H1 (cell line): ENCODE data around the gene EIF3B. TPM values are rescaled to one million over a fixed set of nuclear protein-coding genes. Genes with fewer than 3 reads are reported as not detected.

ENCODE experiments used
- CTCF ChIA-PET: fragments of 300-600 bp; sonication (Branson Sonifier 250); formaldehyde crosslinking; loops from one replicate; lab custom pipeline; 2021; ENCODE audit not compliant: partially characterized antibody; lab: Charles Lee
- POLR2A ChIA-PET: fragments of 300-600 bp; sonication (Branson Sonifier 250); formaldehyde crosslinking; loops from one replicate; lab custom pipeline; 2021; ENCODE audit warnings: inconsistent platforms; ENCODE audit not compliant: partially characterized antibody; lab: Charles Lee
- DNase-seq, 2 experiments: peaks; one replicate each; pipeline versions ENCODE4 v3.0.0 to v3.0.0-alpha.2; 2010 to 2022; ENCODE audit warnings: low spot score in 2 of 2, low read depth in 1 of 2, mixed read lengths in 1 of 2
- FAIRE-seq: peaks from 2 replicates; lab custom pipeline; 2011; peaks lifted over from hg19 to GRCh38; lab: Jason Lieb, UNC
- H2AFZ ChIP-seq: 2 replicates; pipeline ENCODE4 v1.8.1; 2012; ENCODE audit warnings: low read length, inconsistent platforms
- H2AK5ac ChIP-seq: 2 replicates; pipeline ENCODE4 v1.6.1; 2013; ENCODE audit warnings: low read depth, low read length
- H2BK120ac ChIP-seq: replicated peaks from 2 replicates; pipeline ENCODE3; 2013; ENCODE audit warnings: low read depth, low read length, inconsistent platforms
- H2BK12ac ChIP-seq: 2 replicates; pipeline ENCODE4 v1.6.1; 2013; ENCODE audit warnings: low read depth, low read length
- H2BK15ac ChIP-seq: 2 replicates; pipeline ENCODE4 v1.6.1; 2013; ENCODE audit warnings: low read length
- H2BK20ac ChIP-seq: 2 replicates; pipeline ENCODE4 v1.6.1; 2013; ENCODE audit warnings: low read length
- H2BK5ac ChIP-seq: 2 replicates; pipeline ENCODE4 v1.6.1; 2013; ENCODE audit warnings: low read depth, low read length
- H3K14ac ChIP-seq: 2 replicates; pipeline ENCODE4 v1.6.1; 2013; ENCODE audit warnings: inconsistent platforms; ENCODE audit not compliant: insufficient read length
- H3K18ac ChIP-seq: 2 replicates; pipeline ENCODE4 v1.6.1; 2013; ENCODE audit warnings: low read length; ENCODE audit errors: extremely low read depth
- H3K23ac ChIP-seq: 2 replicates; pipeline ENCODE4 v1.6.1; 2013; ENCODE audit warnings: inconsistent platforms; ENCODE audit not compliant: insufficient read length
- H3K23me2 ChIP-seq: 2 replicates; pipeline ENCODE4 v1.6.1; 2013; ENCODE audit warnings: low read depth, low read length
- H3K27ac ChIP-seq: 2 replicates; pipeline ENCODE4 v1.6.1; 2011; ENCODE audit warnings: low read depth, low read length, inconsistent platforms
- H3K27me3 ChIP-seq, 4 experiments: replicated peaks in 1 of 4; 1 replicate in 1 of 4; 2 replicates in 3 of 4; pipeline versions ENCODE4 v1.6.1 to v1.8.1; 2011 to 2013; ENCODE audit warnings: low read length in 3 of 4, mild to moderate bottlenecking in 3 of 4, inconsistent platforms in 2 of 4, mixed read lengths in 2 of 4, moderate library complexity in 1 of 4; ENCODE audit not compliant: control insufficient read depth in 3 of 4, insufficient read depth in 3 of 4; ENCODE audit errors: extremely low read depth in 1 of 4
- H3K36me3 ChIP-seq, 4 experiments: 2 replicates each; pipeline versions ENCODE4 v1.6.1 to v1.8.1; 2011 to 2013; ENCODE audit warnings: mild to moderate bottlenecking in 4 of 4, low read length in 3 of 4, moderate library complexity in 2 of 4, control low read depth in 1 of 4, inconsistent platforms in 1 of 4; ENCODE audit not compliant: insufficient read depth in 4 of 4, control insufficient read depth in 2 of 4
- H3K4ac ChIP-seq: replicated peaks from 2 replicates; pipeline ENCODE3; 2013; ENCODE audit warnings: low read length, low read depth, mixed read lengths, inconsistent platforms; ENCODE audit not compliant: insufficient read length
- H3K4me1 ChIP-seq, 4 experiments: replicated peaks in 1 of 4; 1 replicate in 1 of 4; 2 replicates in 3 of 4; pipeline versions ENCODE4 v1.6.1 to v1.8.1; 2011 to 2013; ENCODE audit warnings: low read length in 3 of 4, inconsistent platforms in 2 of 4, mixed read lengths in 1 of 4; ENCODE audit not compliant: insufficient read depth in 4 of 4, control insufficient read depth in 3 of 4
- H3K4me2 ChIP-seq, 2 experiments: 2 replicates each; pipeline versions ENCODE4 v1.6.1 to v1.8.1; 2011 to 2013; ENCODE audit warnings: low read depth in 2 of 2, low read length in 2 of 2, control low read depth in 1 of 2, inconsistent platforms in 1 of 2, mild to moderate bottlenecking in 1 of 2; ENCODE audit not compliant: insufficient read depth in 1 of 2
- H3K4me3 ChIP-seq, 4 experiments: fragments of 200-600, 300-600 bp in 1 of 4; sonication (generic), shearing (Covaris generic), sonication (Bioruptor Twin) in 1 of 4; 2 replicates each; pipeline versions ENCODE4 v1.5.1 to v1.8.1; 2011 to 2016; ENCODE audit warnings: low read length in 4 of 4, low read depth in 3 of 4, control low read depth in 2 of 4, inconsistent platforms in 2 of 4, mild to moderate bottlenecking in 2 of 4, mixed read lengths in 1 of 4, moderate library complexity in 1 of 4; ENCODE audit not compliant: insufficient read depth in 2 of 4; ENCODE audit errors: extremely low read depth in 1 of 4
- H3K56ac ChIP-seq: replicated peaks from 2 replicates; pipeline ENCODE3; 2013; ENCODE audit warnings: low read depth, mild to moderate bottlenecking, mixed read lengths, low read length, inconsistent platforms; ENCODE audit not compliant: insufficient read length
- H3K79me1 ChIP-seq: 2 replicates; pipeline ENCODE4 v1.6.1; 2013; ENCODE audit warnings: low read depth, low read length, control low read depth
- H3K79me2 ChIP-seq, 2 experiments: 2 replicates each; pipeline versions ENCODE4 v1.6.1 to v1.8.1; 2012 to 2013; ENCODE audit warnings: low read length in 2 of 2, mild to moderate bottlenecking in 2 of 2, inconsistent platforms in 1 of 2; ENCODE audit not compliant: insufficient read depth in 2 of 2, control insufficient read depth in 1 of 2
- H3K9ac ChIP-seq, 4 experiments: replicated peaks in 1 of 4; 1 replicate in 1 of 4; 2 replicates in 3 of 4; pipeline versions ENCODE4 v1.6.1 to v1.8.1; 2011 to 2013; ENCODE audit warnings: low read depth in 3 of 4, low read length in 3 of 4, control low read depth in 2 of 4, mild to moderate bottlenecking in 2 of 4, moderate library complexity in 2 of 4, inconsistent platforms in 1 of 4; ENCODE audit errors: extremely low read depth in 1 of 4
- H3K9me3 ChIP-seq, 2 experiments: 2 replicates each; pipeline versions ENCODE4 v1.6.1 to v1.8.1; 2012 to 2013; ENCODE audit warnings: mild to moderate bottlenecking in 2 of 2, moderate library complexity in 2 of 2, control low read depth in 1 of 2, inconsistent platforms in 1 of 2, low read depth in 1 of 2, low read length in 1 of 2, mixed read lengths in 1 of 2; ENCODE audit not compliant: insufficient read depth in 2 of 2
- H4K20me1 ChIP-seq, 2 experiments: replicated peaks in 1 of 2; 2 replicates each; pipeline versions ENCODE3 to v1.8.1; 2011 to 2013; ENCODE audit warnings: inconsistent platforms in 2 of 2, low read length in 2 of 2, mild to moderate bottlenecking in 1 of 2; ENCODE audit not compliant: insufficient read depth in 2 of 2, control insufficient read depth in 1 of 2
- H4K5ac ChIP-seq: 2 replicates; pipeline ENCODE4 v1.6.1; 2013; ENCODE audit warnings: low read length, low read depth, mixed read lengths, inconsistent platforms; ENCODE audit not compliant: insufficient read length
- H4K8ac ChIP-seq: 2 replicates; pipeline ENCODE4 v1.8.0; 2013; ENCODE audit warnings: mild to moderate bottlenecking, moderate library complexity, low read length, inconsistent platforms; ENCODE audit not compliant: insufficient read depth; ENCODE audit errors: extremely low read depth
- H4K91ac ChIP-seq: replicated peaks from 2 replicates; pipeline ENCODE3; 2013; ENCODE audit warnings: low read length, mixed read lengths, inconsistent platforms; ENCODE audit not compliant: insufficient read length
- BACH1 ChIP-seq: IDR thresholded peaks from 2 replicates; pipeline ENCODE4 v1.6.1; 2012; ENCODE audit warnings: low read length, improper control_type of control experiment
- CTBP2 ChIP-seq: IDR thresholded peaks from 2 replicates; pipeline ENCODE4 v1.7.0; 2011; ENCODE audit warnings: borderline replicate concordance, mild to moderate bottlenecking, moderate library complexity, mixed read lengths, low read length; ENCODE audit not compliant: insufficient read depth, insufficient read length
- GTF2F1 ChIP-seq: IDR thresholded peaks from 2 replicates; pipeline ENCODE4 v1.6.1; 2012; ENCODE audit warnings: low read depth, low read length, improper control_type of control experiment, borderline replicate concordance
- JUN ChIP-seq: IDR thresholded peaks from 2 replicates; pipeline ENCODE4 v1.6.1; 2011; ENCODE audit warnings: low read depth, mild to moderate bottlenecking, improper control_type of control experiment, low read length
- JUND ChIP-seq: IDR thresholded peaks from 2 replicates; pipeline ENCODE4 v1.6.1; 2011; ENCODE audit warnings: mild to moderate bottlenecking, improper control_type of control experiment, low read length
- WGBS, 2 experiments: shearing (Covaris generic) in 1 of 2; methylation state at CpG; one replicate each; pipeline versions ENCODE4 v1.1.6 to v1.1.7; 2013 to 2015; ENCODE audit warnings: low lambda C conversion rate in 2 of 2, mixed read lengths in 2 of 2, inconsistent platforms in 1 of 2, low coverage in 1 of 2, missing lambda C conversion rate in 1 of 2; ENCODE audit not compliant: insufficient replicate concordance in 2 of 2, insufficient coverage in 1 of 2, insufficient read length in 1 of 2; ENCODE audit errors: extremely low coverage in 1 of 2, missing lambda C conversion rate in 1 of 2; 5-methylcytosine and 5-hydroxymethylcytosine counted together
- polyA plus RNA-seq, 7 experiments: library from polyadenylated mRNA; depleted of rRNA in 3 of 7; stranded (reverse) in 5 of 7; unstranded in 2 of 7; fragments of >200 nt in 5 of 7; fragments of 200-250 nt in 2 of 7; gene quantifications; 1 replicate in 5 of 7; 2 replicates in 1 of 7; 4 replicates in 1 of 7; pipeline versions ENCODE4 v1.2.1 to v1.2.3, GENCODE V29; 2011 to 2013; ENCODE audit warnings: missing spikeins in 2 of 7, mixed read lengths in 2 of 7
- total RNA-seq: library from RNA; stranded (reverse); fragmentation: NEBNext Ultra II Directional; extraction: Animal tissue kit (Norgen Biotek cat#: 25700); gene quantifications from 2 replicates; pipeline ENCODE4 v1.2.1, GENCODE V29; 2021

Gene EIF3B
- total and polyA plus RNA-seq, 2 of the 8 experiments (the other 6 are each of a cell fraction or from before 2014, with no cell fraction given), result 167 to 316 TPM

- Histone ChIP-seq H4K5ac (no peak overlapping the region), H3K18ac (no peak overlapping the region), H2BK5ac (no peak overlapping the region; the same call in 1 of the 2 replicates), H2AK5ac (no peak overlapping the region), H3K79me1 (peaks cover 2% of the 10 kb centered on the region), H3K27ac (no peak overlapping the region), H3K23ac (no peak overlapping the region), H3K14ac (no peak overlapping the region), H4K20me1 (peaks cover 0 to 2% of the 10 kb centered on the region in 2 experiments), H3K36me3 (no peaks in the 10 kb centered on the region; a peak in 1 of 8 replicates), H3K4me3 (no peak overlapping the region), H3K79me2 (peaks cover 0 to 32% of the 10 kb centered on the region in 2 experiments; a peak in 3 of 4 replicates), H2BK120ac (peak overlapping the region; percentile 61), H4K8ac (no peak overlapping the region), H3K4ac (peak overlapping the region; percentile 14), H2AFZ (no peak overlapping the region), H3K9me3 (no peaks in the 10 kb centered on the region), H3K56ac (no peak overlapping the region), H4K91ac (no peak overlapping the region), H2BK20ac (no peak overlapping the region), H3K23me2 (no peaks in the 10 kb centered on the region), H3K4me1 (no peaks in the 10 kb centered on the region; a peak in 2 of 7 replicates), H3K27me3 (no peaks in the 10 kb centered on the region), H3K9ac (peak overlapping the region in 1 of 4 experiments; percentile 34; a peak in 1 of 7 replicates), H3K4me2 (no peak overlapping the region), H2BK12ac (no peak overlapping the region), H2BK15ac (no peak overlapping the region)
- ChIA-PET POLR2A (interaction anchor here (1.0 kb wide), 1 partner anchor 115 kb away, joined by 3 read pairs; no protein-coding TSS in a partner anchor), CTCF (interaction anchor here (1.6 to 9.8 kb wide), 2 partner anchors 16 to 36 kb away, joined by 3 to 79 read pairs; no protein-coding TSS in a partner anchor)
- TF ChIP-seq GTF2F1 (no peak), JUND (no peak), BACH1 (no peak), CTBP2 (no peak), JUN (no peak)
- no peak for DNase-seq
- 84% methylated on average over 5 of the region's 5 CpGs; no CpG with 5 or more reads in 1 of the 2 experiments for WGBS, 2 experiments
- no peak for FAIRE-seq
These were observed 61.4 kb downstream of the EIF3B start for GRCh38 chr7:2416063-2416462.
